A549 (cell line): ENCODE measurements around the gene TNS1. TPM values are rescaled to one million over a fixed set of nuclear protein-coding genes. Genes with fewer than 3 reads are reported as not detected.

Source experiments
- ATAC-seq, 2 experiments: fragments of 200-7000 bp in 1 of 2; fragments of >200 bp in 1 of 2; cut with Nextera tagmentation in 1 of 2; cut with Tn5 transposase in 1 of 2; 3 replicates each; pipeline versions ENCODE4 v1.8.0 to v1.9.1; 2018 to 2020; ENCODE audit warnings: mild to moderate bottlenecking in 1 of 2, moderate library complexity in 1 of 2
- CTCF ChIA-PET: fragments of 300-600 bp; sonication (Branson Sonifier 250); formaldehyde crosslinking; extraction: SDS; loops from one replicate; lab custom pipeline; 2021; ENCODE audit warnings: antibody characterized with exemption, inconsistent platforms; lab: Yijun Ruan, JAX
- POLR2A ChIA-PET: fragments of 350-600 bp; formaldehyde crosslinking; extraction: SDS; loops from one replicate; lab custom pipeline; 2021; ENCODE audit warnings: antibody characterized with exemption, inconsistent platforms; lab: Yijun Ruan, JAX
- DNase-seq, 2 experiments: peaks; one replicate each; pipeline versions ENCODE4 v3.0.0 to v3.0.0-alpha.2; 2011 to 2016; ENCODE audit warnings: low read depth in 1 of 2, low spot score in 1 of 2
- FAIRE-seq: peaks from 2 replicates; lab custom pipeline; 2011; peaks lifted over from hg19 to GRCh38; lab: Jason Lieb, UNC
- H3K27ac ChIP-seq, 2 experiments: fragments of >200 bp; sonication (Bioruptor Twin); formaldehyde crosslinking; 3 replicates each; pipeline ENCODE4 v1.5.1; 2016 to 2017
- H3K4me1 ChIP-seq: fragments of >200 bp; sonication (Bioruptor Twin); formaldehyde crosslinking; 3 replicates; pipeline ENCODE4 v1.6.1; 2016
- H3K4me2 ChIP-seq: fragments of >200 bp; sonication (Bioruptor Twin); formaldehyde crosslinking; 3 replicates; pipeline ENCODE4 v1.6.1; 2016
- H3K4me3 ChIP-seq: fragments of >200 bp; sonication (Bioruptor Twin); formaldehyde crosslinking; 3 replicates; pipeline ENCODE4 v1.5.1; 2016
- H3K9me3 ChIP-seq: fragments of >200 bp; sonication (Bioruptor Twin); formaldehyde crosslinking; 3 replicates; pipeline ENCODE4 v1.6.1; 2016
- BHLHE40 ChIP-seq: IDR thresholded peaks from 2 replicates; pipeline ENCODE4 v1.6.1; 2012; ENCODE audit warnings: low read depth, low read length, inconsistent platforms
- CBX2 ChIP-seq: fragments of 200-600 bp; sonication (generic); IDR thresholded peaks from 2 replicates; pipeline ENCODE4 v1.6.1; 2016; ENCODE audit warnings: low read depth, mild to moderate bottlenecking, borderline replicate concordance
- EHF ChIP-seq: fragments of 250-450 bp; sonication (Bioruptor Pico); IDR thresholded peaks from 2 replicates; pipeline ENCODE4 v1.5.0; 2020; ENCODE audit warnings: mild to moderate bottlenecking
- EP300 ChIP-seq, 2 experiments: fragments of >200 bp; sonication (Bioruptor Twin); formaldehyde crosslinking; IDR thresholded peaks; 2 replicates in 1 of 2; 3 replicates in 1 of 2; pipeline ENCODE4 v1.6.1; 2016 to 2017
- FOSL2 ChIP-seq, 2 experiments: fragments of 450-650 bp in 1 of 2; fragments of >200 bp in 1 of 2; sonication (Bioruptor Twin) in 1 of 2; formaldehyde crosslinking; IDR thresholded peaks; 2 replicates each; pipeline versions ENCODE4 v1.5.0 to v1.6.1; 2016 to 2020; ENCODE audit warnings: mild to moderate bottlenecking in 1 of 2, moderate library complexity in 1 of 2
- FOXS1 ChIP-seq: fragments of 250-450 bp; sonication (Bioruptor Pico); IDR thresholded peaks from 2 replicates; pipeline ENCODE4 v1.5.0; 2020; ENCODE audit warnings: mild to moderate bottlenecking, moderate library complexity
- HEYL ChIP-seq: fragments of 250-450 bp; sonication (Bioruptor Pico); IDR thresholded peaks from 2 replicates; pipeline ENCODE4 v1.8.0; 2021; ENCODE audit warnings: mild to moderate bottlenecking, moderate library complexity
- JUN ChIP-seq, 2 experiments: fragments of >200 bp; sonication (Bioruptor Twin); formaldehyde crosslinking; IDR thresholded peaks; 2 replicates in 1 of 2; 3 replicates in 1 of 2; pipeline ENCODE4 v1.6.1; 2016 to 2017
- MAZ ChIP-seq: fragments of 150-350 bp; IDR thresholded peaks from 2 replicates; pipeline ENCODE4 v1.6.1; 2014; ENCODE audit warnings: antibody characterized with exemption, low read depth, low read length, borderline replicate concordance
- NFE2L2 ChIP-seq: fragments of 150-350 bp; conservative IDR thresholded peaks from 2 replicates; pipeline ENCODE4 v1.6.1; 2014; ENCODE audit warnings: low read length
- NPAS2 ChIP-seq: fragments of 250-450 bp; sonication (Bioruptor Pico); IDR thresholded peaks from 2 replicates; pipeline ENCODE4 v1.8.0; 2022; ENCODE audit warnings: mild to moderate bottlenecking, moderate library complexity, borderline replicate concordance
- PHF8 ChIP-seq: fragments of 200-600 bp; sonication (generic); IDR thresholded peaks from 2 replicates; pipeline ENCODE4 v1.6.1; 2016; ENCODE audit warnings: low read depth, mild to moderate bottlenecking, antibody characterized with exemption, moderate library complexity, borderline replicate concordance
- POLR2AphosphoS2 ChIP-seq: conservative IDR thresholded peaks from 2 replicates; pipeline ENCODE4 v1.6.1; 2012; ENCODE audit warnings: low read length, improper control_type of control experiment, inconsistent platforms
- RNF2 ChIP-seq: fragments of 200-600 bp; sonication (generic); IDR thresholded peaks from 2 replicates; pipeline ENCODE4 v1.6.1; 2016; ENCODE audit warnings: low read depth, mild to moderate bottlenecking, antibody characterized with exemption, moderate library complexity, borderline replicate concordance
- ZFP36 ChIP-seq: fragments of 450-650 bp; IDR thresholded peaks from 2 replicates; pipeline ENCODE4 v1.6.1; 2014; ENCODE audit warnings: borderline replicate concordance; ENCODE audit not compliant: partially characterized antibody
- ZNF302 ChIP-seq: fragments of 250-450 bp; sonication (Bioruptor Pico); IDR thresholded peaks from 2 replicates; pipeline ENCODE4 v1.9.0; 2021; ENCODE audit warnings: inconsistent platforms, mild to moderate bottlenecking, moderate library complexity
- ZSCAN20 ChIP-seq: fragments of 250-450 bp; sonication (Bioruptor Pico); IDR thresholded peaks from 2 replicates; pipeline ENCODE4 v1.8.0; 2022; ENCODE audit warnings: mild to moderate bottlenecking, moderate library complexity
- WGBS: methylation state at CpG from one replicate; pipeline ENCODE4 v1.1.6; 2017; ENCODE audit errors: missing lambda C conversion rate; 5-methylcytosine and 5-hydroxymethylcytosine counted together
- polyA plus RNA-seq, 4 experiments: library from polyadenylated mRNA; depleted of rRNA in 3 of 4; stranded (reverse); fragments of >200 nt; fragmentation: RNase III in 1 of 4; extraction: RNeasy Plus Mini Kit Qiagen cat#74134 plus additional on column Dnase treatment in 1 of 4; gene quantifications; 2 replicates in 3 of 4; 3 replicates in 1 of 4; pipeline ENCODE4 v1.2.3, GENCODE V29; 2011 to 2017
- TF ChIP-seq, protein P1 (sequence below): fragments of 150-350 bp; IDR thresholded peaks from 2 replicates; pipeline ENCODE4 v1.6.1; 2014; ENCODE audit warnings: low read depth, mild to moderate bottlenecking, low read length
- TF ChIP-seq, protein P2 (sequence below): IDR thresholded peaks from 2 replicates; pipeline ENCODE4 v1.6.1; 2012
- TF ChIP-seq, protein P3 (sequence below): fragments of 450-650 bp; IDR thresholded peaks from 2 replicates; pipeline ENCODE4 v1.6.1; 2014; ENCODE audit warnings: antibody characterized with exemption

Gene TNS1
- polyA plus RNA-seq, 2 of the 4 experiments (the other 2 are of a cell fraction), result 4.9 to 10.6 TPM

DNA sequence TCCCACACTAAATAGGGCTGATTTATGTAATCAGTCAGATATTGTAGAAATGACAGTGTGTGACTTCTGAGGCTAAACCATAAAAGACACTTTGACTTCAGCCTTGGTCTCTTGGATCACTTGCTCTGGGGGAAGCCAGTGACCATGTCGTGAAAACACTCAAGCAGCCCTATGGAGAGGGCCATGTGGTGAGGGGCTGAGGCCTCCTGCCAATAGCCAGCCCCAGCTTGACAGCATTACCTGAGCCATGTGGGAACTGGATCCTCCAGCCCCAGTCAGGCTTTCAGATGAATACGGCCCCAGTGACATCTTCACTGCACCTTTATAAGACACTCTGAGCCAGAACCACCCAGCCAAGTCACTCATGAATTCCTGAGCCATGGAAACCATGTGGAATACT is 20.8 kb downstream of the TNS1 start:
- H3K9me3 ChIP-seq, result no peaks in the 10 kb centered on the region
- no peak overlapping the region for H3K4me3 ChIP-seq
- H3K4me1 ChIP-seq, result peaks cover 12% of the 10 kb centered on the region
- DNase-seq, result no peak
- no peak overlapping the region for H3K4me2 ChIP-seq
- no peak overlapping the region for H3K27ac ChIP-seq
- CTCF ChIA-PET, result interaction anchor here (1.2 to 3.9 kb wide), 2 partner anchors 12 to 193 kb away, joined by 4 to 17 read pairs; no protein-coding TSS in a partner anchor
- no peak for TF ChIP-seq RNF2
- TF ChIP-seq, all 56 proteins: peak for 0
- WGBS, result 86% methylated on average over 2 of the region's 2 CpGs
- FAIRE-seq (no peak), ATAC-seq (no peak)
- POLR2A ChIA-PET, result no interaction called here

DNA sequence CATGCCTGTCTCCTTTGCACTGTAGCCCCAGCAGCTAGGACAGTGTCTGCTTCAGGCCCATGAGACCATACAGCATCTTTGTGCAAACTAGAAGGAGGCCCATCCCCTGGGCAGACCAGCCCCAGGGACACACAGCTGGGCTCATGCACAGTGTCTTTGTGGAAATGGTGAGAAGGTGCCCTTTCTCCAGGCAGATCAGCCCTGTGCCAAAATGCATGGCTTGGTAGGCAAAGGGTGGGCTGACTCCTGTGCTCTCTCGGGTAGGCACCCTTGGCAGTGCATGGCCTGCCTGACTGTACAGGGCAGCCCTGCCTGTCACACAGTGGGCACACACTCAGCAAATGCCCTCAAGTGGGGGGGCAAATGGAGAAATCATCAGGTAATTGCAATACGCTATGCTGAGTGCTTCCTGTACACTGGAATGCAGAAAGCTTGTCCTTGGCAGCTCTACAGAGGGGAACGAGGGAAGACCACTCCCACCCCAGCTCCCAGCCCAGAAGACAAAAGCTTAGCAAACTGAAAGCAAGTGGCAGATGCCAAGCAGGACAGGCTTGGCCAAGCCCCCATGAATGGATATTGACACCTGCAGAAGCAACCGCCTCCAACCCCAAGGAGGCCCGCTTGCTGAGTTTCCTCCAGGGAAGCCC is 21.6 kb downstream of the TNS1 start:
- Histone ChIP-seq H3K4me1 (peaks cover 12% of the 10 kb centered on the region), H3K4me2 (no peak overlapping the region), H3K27ac (no peak overlapping the region)
- CTCF ChIA-PET, result interaction anchor here (0.6 to 2.1 kb wide), 4 partner anchors 8 to 192 kb away, joined by 3 to 7 read pairs (median 4); no protein-coding TSS in a partner anchor
- no peak for DNase-seq
- no peak for FAIRE-seq
- no peak for TF ChIP-seq NFE2L2
- TF ChIP-seq POLR2AphosphoS2, result no peak
- TF ChIP-seq NPAS2 (CRISPR knock-in tag), result no peak
- TF ChIP-seq, protein P1, sequence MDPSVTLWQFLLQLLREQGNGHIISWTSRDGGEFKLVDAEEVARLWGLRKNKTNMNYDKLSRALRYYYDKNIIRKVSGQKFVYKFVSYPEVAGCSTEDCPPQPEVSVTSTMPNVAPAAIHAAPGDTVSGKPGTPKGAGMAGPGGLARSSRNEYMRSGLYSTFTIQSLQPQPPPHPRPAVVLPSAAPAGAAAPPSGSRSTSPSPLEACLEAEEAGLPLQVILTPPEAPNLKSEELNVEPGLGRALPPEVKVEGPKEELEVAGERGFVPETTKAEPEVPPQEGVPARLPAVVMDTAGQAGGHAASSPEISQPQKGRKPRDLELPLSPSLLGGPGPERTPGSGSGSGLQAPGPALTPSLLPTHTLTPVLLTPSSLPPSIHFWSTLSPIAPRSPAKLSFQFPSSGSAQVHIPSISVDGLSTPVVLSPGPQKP, result no peak
- no peak for TF ChIP-seq ZFP36
- TF ChIP-seq HEYL (CRISPR knock-in tag), result no peak
- no peak for TF ChIP-seq BHLHE40
- TF ChIP-seq, all 56 proteins: peak for 0
- ATAC-seq, result no peak
- H3K4me3 ChIP-seq, result no peak overlapping the region
- no peaks in the 10 kb centered on the region for H3K9me3 ChIP-seq
- WGBS, result 93% methylated on average over 5 of the region's 5 CpGs
- POLR2A ChIA-PET, result no interaction called here

DNA sequence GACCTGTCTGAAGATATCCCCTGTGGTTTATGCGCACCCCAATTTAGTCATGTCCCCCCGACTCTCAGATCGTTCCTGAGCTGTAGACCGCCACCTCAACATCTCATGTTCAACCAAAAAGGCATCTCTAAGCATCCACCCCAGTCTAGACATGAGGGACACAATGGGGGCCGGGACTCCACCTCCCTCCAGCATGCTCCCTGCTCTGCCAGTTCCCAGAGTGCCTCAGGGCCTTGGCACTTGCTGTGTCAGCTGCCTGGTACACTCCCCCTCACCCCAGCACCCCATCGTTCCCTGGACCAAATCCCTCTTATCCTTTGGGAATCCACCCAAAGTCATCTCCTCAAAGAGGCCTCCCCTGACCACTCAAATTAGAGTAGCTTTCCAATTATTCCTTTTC is 22.2 kb downstream of the TNS1 start:
- Histone ChIP-seq H3K4me1 (peaks cover 12% of the 10 kb centered on the region), H3K4me2 (no peak overlapping the region), H3K4me3 (no peak overlapping the region), H3K9me3 (no peaks in the 10 kb centered on the region), H3K27ac (no peak overlapping the region)
- CTCF ChIA-PET, result interaction anchor here (0.6 to 2.1 kb wide), 4 partner anchors 9 to 192 kb away, joined by 3 to 7 read pairs (median 4); no protein-coding TSS in a partner anchor
- DNase-seq (no peak), ATAC-seq (no peak), FAIRE-seq (no peak)
- POLR2A ChIA-PET, result no interaction called here
- TF ChIP-seq ZNF302 (CRISPR knock-in tag) (no peak), FOXS1 (CRISPR knock-in tag) (no peak), MAZ (no peak), EP300 (IDR thresholded peaks at IDR 0.05) (no peak), ZFP36 (no peak), EHF (no peak), JUN (IDR thresholded peaks at IDR 0.05) (no peak), CBX2 (no peak), FOSL2 (IDR thresholded peaks at IDR 0.05) (no peak), FOSL2 (CRISPR knock-in tag; IDR thresholded peaks at IDR 0.05) (no peak), NPAS2 (CRISPR knock-in tag) (no peak), PHF8 (no peak), ZSCAN20 (no peak)
- TF ChIP-seq, protein P2, sequence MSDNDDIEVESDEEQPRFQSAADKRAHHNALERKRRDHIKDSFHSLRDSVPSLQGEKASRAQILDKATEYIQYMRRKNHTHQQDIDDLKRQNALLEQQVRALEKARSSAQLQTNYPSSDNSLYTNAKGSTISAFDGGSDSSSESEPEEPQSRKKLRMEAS, result no peak
- TF ChIP-seq, protein P3, sequence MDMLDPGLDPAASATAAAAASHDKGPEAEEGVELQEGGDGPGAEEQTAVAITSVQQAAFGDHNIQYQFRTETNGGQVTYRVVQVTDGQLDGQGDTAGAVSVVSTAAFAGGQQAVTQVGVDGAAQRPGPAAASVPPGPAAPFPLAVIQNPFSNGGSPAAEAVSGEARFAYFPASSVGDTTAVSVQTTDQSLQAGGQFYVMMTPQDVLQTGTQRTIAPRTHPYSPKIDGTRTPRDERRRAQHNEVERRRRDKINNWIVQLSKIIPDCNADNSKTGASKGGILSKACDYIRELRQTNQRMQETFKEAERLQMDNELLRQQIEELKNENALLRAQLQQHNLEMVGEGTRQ, result no peak
- TF ChIP-seq, protein P1, result no peak
- 67% methylated on average over 6 of the region's 6 CpGs for WGBS
